ENCODE data around the gene USP28.

GRCh38 chr11:113779496-113779895 is 95.9 kb downstream of the USP28 start, which contains the start of gene CLDN25:
- TF ChIP-seq POLR2AphosphoS5 (IDR thresholded peaks at IDR 0.05; ENCODE audit: low read depth, low read length) = no peak
- TF ChIP-seq POLR2A (IDR thresholded peaks at IDR 0.05; ENCODE audit: low read depth, low read length) = no peak
- no peak for TF ChIP-seq TAF1 (IDR thresholded peaks at IDR 0.05; ENCODE audit: borderline replicate concordance, low read depth, low read length)
